ENCODE measurements around the gene HS3ST2.

Gene HS3ST2

GRCh38 chr16:22948603-22949368, 134.8 kb downstream of the HS3ST2 start:
- in situ Hi-C loops (cut with HindIII; ENCODE audit: low pct_ligation_motif_present, low pct_unique_long_range_greater_than_20kb, low sequenced_read_pairs): no loop called here
- DNase-seq: peak; percentile 66

- in situ Hi-C loops (cut with HindIII; ENCODE audit: low pct_ligation_motif_present, low pct_unique_long_range_greater_than_20kb, low sequenced_read_pairs): no loop called here
- no peak for DNase-seq
Measured at GRCh38 chr16:22955461-22956070, 141.6 kb downstream of the HS3ST2 start.

GRCh38 chr16:22961206-22961605, 147.2 kb downstream of the HS3ST2 start:
- in situ Hi-C loops (cut with HindIII; ENCODE audit: low pct_ligation_motif_present, low pct_unique_long_range_greater_than_20kb, low sequenced_read_pairs): no loop called here
- DNase-seq: no peak

GRCh38 chr16:22962905-22963304, 148.9 kb downstream of the HS3ST2 start:
- DNase-seq: no peak
- in situ Hi-C loops (cut with HindIII; ENCODE audit: low pct_ligation_motif_present, low pct_unique_long_range_greater_than_20kb, low sequenced_read_pairs): no loop called here

Data from ACHN (cell line).